ENCODE measurements around the gene ZDHHC21. TPM values are rescaled to one million over a fixed set of nuclear protein-coding genes. Genes with fewer than 3 reads are reported as not detected.

Gene ZDHHC21
- total and polyA plus RNA-seq, 2 donors (not counting 1 experiment from before 2014, with no cell fraction given): 5.2 to 8.6 TPM

- H3K4me3 ChIP-seq (replicated peaks in 1 of 4; ENCODE audit: control extremely low read depth in 1 of 4, insufficient read depth in 1 of 4, low read depth in 3 of 4, low read length in 4 of 4): peak overlapping the region; percentile 71 to 77 (median 74)
- H3K9ac ChIP-seq (ENCODE audit: insufficient read depth, low read length): peak overlapping the region; percentile 62
- H3K27ac ChIP-seq (ENCODE audit: insufficient read depth, low read length): peak overlapping the region; percentile 16
- H3K9me3 ChIP-seq (ENCODE audit: control insufficient read depth, insufficient read depth, low read depth, low read length): no peaks in the 10 kb centered on the region
- H3K36me3 ChIP-seq (ENCODE audit: control insufficient read depth, insufficient read depth, low read length): no peaks in the 10 kb centered on the region
- peak overlapping the region; percentile 86 for H2AFZ ChIP-seq (ENCODE audit: low read length)
- peak overlapping the region; percentile 98 for H3K4me2 ChIP-seq (ENCODE audit: extremely low read depth, insufficient read depth, low read length)
- H4K20me1 ChIP-seq (ENCODE audit: control insufficient read depth, extremely low read depth, insufficient read depth, low read length): no peaks in the 10 kb centered on the region
- peak; percentile 12 to 30 for DNase-seq (ENCODE audit: low read depth in 2 of 2)
- peaks cover 3% of the 10 kb centered on the region for H3K79me2 ChIP-seq (ENCODE audit: control insufficient read depth, insufficient read depth, low read length)
- H3K27me3 ChIP-seq (ENCODE audit: control insufficient read depth, insufficient read depth, low read length): peaks cover 3% of the 10 kb centered on the region
- no peak for TF ChIP-seq EZH2 (IDR thresholded peaks at IDR 0.05; ENCODE audit: low read length, missing control alignments)
- TF ChIP-seq CTCF (conservative IDR thresholded peaks at IDR 0.05 in 1 of 2, IDR thresholded peaks at IDR 0.05 in 1 of 2; ENCODE audit: low read depth in 1 of 2, low read length in 2 of 2): no peak
- H3K4me1 ChIP-seq (ENCODE audit: control insufficient read depth, extremely low read depth, insufficient read depth, low read length): no peaks in the 10 kb centered on the region
Measured at GRCh38 chr9:14692470-14693250, 572 bp downstream of the ZDHHC21 start.

DNA sequence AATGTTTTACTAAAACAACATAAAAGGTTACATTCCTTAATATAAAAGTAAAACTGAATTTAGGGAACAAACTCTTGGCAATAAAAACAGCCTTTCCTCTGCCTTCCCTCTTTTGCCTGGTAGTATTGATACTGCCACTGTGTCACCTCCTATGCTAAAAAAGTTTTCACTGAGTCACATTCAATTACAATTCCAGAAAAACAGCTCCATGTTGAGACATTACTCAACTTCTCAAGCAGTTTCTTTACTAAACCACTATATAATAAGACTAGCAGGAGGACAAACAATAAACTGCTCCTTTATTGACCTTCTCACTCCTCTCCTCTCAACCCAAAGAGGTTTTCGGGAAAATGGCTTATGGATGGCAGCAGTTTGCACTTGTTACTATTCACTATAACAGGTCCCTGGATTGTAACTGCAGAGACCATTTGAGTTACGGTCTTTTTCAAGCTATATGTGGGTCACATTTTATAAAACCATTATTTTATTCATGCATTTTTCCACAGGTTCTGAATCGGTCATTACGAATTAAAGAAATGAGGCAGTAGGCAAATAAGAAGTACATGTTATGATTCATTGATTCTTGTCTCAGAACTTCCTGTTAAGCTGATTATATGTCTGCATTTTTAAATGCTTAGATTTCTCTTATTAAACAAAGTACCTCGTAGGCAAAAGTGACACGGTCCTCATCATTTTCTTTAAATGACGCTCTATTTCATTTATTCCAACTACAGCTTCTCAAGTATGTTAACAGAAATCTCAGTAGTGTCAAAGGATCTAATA is 2.1 kb downstream of the ZDHHC21 start:
- no peak overlapping the region for H3K9ac ChIP-seq (ENCODE audit: insufficient read depth, low read length)
- no peaks in the 10 kb centered on the region for H4K20me1 ChIP-seq (ENCODE audit: control insufficient read depth, extremely low read depth, insufficient read depth, low read length)
- no peaks in the 10 kb centered on the region for H3K27me3 ChIP-seq (ENCODE audit: control insufficient read depth, insufficient read depth, low read length)

More for the DNA sequence above, 2.1 kb downstream of the ZDHHC21 start:
- Histone ChIP-seq H3K4me3 (replicated peaks in 1 of 4; ENCODE audit: control extremely low read depth in 1 of 4, insufficient read depth in 1 of 4, low read depth in 3 of 4, low read length in 4 of 4) (no peak overlapping the region), H2AFZ (ENCODE audit: low read length) (no peak overlapping the region), H3K36me3 (ENCODE audit: control insufficient read depth, insufficient read depth, low read length) (no peaks in the 10 kb centered on the region), H3K4me2 (ENCODE audit: extremely low read depth, insufficient read depth, low read length) (no peak overlapping the region), H3K4me1 (ENCODE audit: control insufficient read depth, extremely low read depth, insufficient read depth, low read length) (peaks cover 2% of the 10 kb centered on the region), H3K79me2 (ENCODE audit: control insufficient read depth, insufficient read depth, low read length) (peaks cover 3% of the 10 kb centered on the region), H3K9me3 (ENCODE audit: control insufficient read depth, insufficient read depth, low read depth, low read length) (no peaks in the 10 kb centered on the region), H3K27ac (ENCODE audit: insufficient read depth, low read length) (no peak overlapping the region)
- peak in 1 of 2 donors; percentile 23 for DNase-seq (ENCODE audit: low read depth in 2 of 2)
- no peak for TF ChIP-seq CTCF (conservative IDR thresholded peaks at IDR 0.05 in 1 of 2, IDR thresholded peaks at IDR 0.05 in 1 of 2; ENCODE audit: low read depth in 1 of 2, low read length in 2 of 2)
- no peak for TF ChIP-seq EZH2 (IDR thresholded peaks at IDR 0.05; ENCODE audit: low read length, missing control alignments)

Measured in fibroblast of lung (primary cell).